ENCODE data around the gene PIP5KL1.

PIP5KL1 gene

GRCh38 chr9:127907867-127908659, 22.5 kb downstream of the PIP5KL1 start:
- Mint-ChIP-seq H3K4me1 (ENCODE audit: low read depth) (peaks cover 69% of the 10 kb centered on the region), H3K36me3 (ENCODE audit: low read depth) (peaks cover 27% of the 10 kb centered on the region), H3K27ac (peak overlapping the region; percentile 52), H3K27me3 (no peaks in the 10 kb centered on the region), H3K9me3 (no peaks in the 10 kb centered on the region), H3K4me3 (no peak overlapping the region)

DNA sequence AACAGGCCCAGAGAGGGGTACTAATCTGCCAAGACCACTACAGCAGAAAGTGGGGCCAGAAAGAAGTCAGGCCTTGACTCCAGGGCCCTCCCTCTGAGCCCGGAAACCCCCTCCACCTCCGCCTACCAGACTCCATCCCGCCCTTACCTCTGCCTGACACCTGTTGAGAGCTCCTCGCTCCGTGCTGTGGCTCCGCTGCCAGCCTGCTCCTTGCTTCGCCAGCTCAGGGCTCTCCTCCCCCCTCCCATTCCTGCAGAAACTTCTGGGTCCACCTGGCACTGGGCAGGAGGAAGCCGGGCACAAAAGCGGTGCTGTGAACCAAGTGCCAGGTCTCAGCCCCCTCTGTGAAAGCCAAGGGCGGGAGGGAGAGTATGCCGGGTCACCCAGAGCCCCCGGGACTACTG, 24.8 kb downstream of the PIP5KL1 start:
- Mint-ChIP-seq H3K36me3 (ENCODE audit: low read depth) (peaks cover 11% of the 10 kb centered on the region), H3K9me3 (no peaks in the 10 kb centered on the region), H3K4me1 (ENCODE audit: low read depth) (peaks cover 63% of the 10 kb centered on the region), H3K4me3 (peak overlapping the region; percentile 85), H3K27me3 (no peaks in the 10 kb centered on the region), H3K27ac (peak overlapping the region; percentile 98)

DNA sequence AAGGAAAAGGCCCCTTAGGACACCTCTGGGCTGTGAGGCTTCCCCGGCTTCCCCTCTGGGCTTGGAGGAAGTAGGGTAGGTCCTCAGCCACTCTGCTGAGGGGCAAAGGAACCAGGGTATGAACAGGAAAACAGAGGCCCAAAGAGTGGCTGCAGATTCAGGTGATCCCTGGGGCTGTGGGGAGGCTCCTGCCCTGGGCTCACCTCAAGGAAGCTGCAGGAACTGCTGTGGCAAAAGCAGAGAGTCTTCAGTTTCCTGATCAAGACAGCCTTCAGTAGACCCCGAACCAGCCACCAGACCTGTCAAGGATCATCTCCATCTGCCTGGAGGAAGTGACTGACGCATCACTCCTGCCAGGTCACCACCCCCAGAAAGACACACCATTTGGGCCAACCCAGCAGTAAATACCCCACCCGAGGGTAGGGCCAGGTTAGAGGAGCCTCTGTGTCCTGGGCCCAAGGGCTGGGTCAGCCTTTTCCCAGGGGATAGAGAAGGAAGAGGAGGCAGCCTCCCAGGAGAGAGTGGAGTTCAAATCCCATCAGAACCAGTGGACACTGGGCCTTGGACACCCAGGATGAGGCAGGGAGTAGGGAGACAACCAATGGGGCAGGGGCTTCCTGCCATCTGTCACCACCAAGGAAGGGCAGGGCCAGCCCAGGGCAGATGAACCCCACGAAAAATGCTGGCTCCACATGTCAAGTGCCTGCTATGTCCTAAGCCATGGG, 25.4 kb downstream of the PIP5KL1 start:
- Mint-ChIP-seq H3K4me1 (ENCODE audit: low read depth) (peaks cover 59% of the 10 kb centered on the region), H3K36me3 (ENCODE audit: low read depth) (peaks cover 7% of the 10 kb centered on the region), H3K27me3 (no peaks in the 10 kb centered on the region), H3K9me3 (no peaks in the 10 kb centered on the region), H3K4me3 (peak overlapping the region; percentile 85), H3K27ac (peak overlapping the region; percentile 98)

DNA sequence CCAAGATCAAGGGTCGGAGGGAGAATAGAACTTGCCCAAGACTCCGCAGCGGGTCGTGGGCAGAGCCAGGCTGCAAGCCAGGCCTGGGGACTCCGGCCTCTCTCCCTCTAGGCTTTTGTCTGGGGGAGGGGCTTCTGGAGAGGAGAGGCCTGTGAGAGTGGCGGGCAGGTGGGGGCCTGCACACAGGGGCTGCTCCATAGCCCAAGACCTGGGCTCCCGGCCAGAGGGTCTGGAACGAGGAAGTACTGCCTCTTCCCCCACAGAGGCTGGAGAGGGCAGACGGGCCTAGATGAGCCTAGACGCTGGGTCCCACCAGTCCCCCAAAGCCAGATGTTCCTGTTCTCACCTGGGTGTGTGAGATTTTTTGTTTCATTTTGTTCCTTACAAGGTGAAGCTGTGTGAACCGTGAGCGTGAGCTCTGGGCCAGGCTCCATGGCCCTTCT, 26.0 kb downstream of the PIP5KL1 start:
- Mint-ChIP-seq H3K4me3 (peak overlapping the region; percentile 85), H3K27ac (peak overlapping the region; percentile 98), H3K9me3 (no peaks in the 10 kb centered on the region), H3K27me3 (no peaks in the 10 kb centered on the region), H3K4me1 (ENCODE audit: low read depth) (peaks cover 65% of the 10 kb centered on the region), H3K36me3 (ENCODE audit: low read depth) (peaks cover 7% of the 10 kb centered on the region)

GRCh38 chr9:127903557-127904475, 26.8 kb downstream of the PIP5KL1 start:
- Mint-ChIP-seq H3K27ac (peak overlapping the region; percentile 98), H3K36me3 (ENCODE audit: low read depth) (peaks cover 7% of the 10 kb centered on the region), H3K9me3 (no peaks in the 10 kb centered on the region), H3K4me1 (ENCODE audit: low read depth) (peaks cover 65% of the 10 kb centered on the region), H3K27me3 (no peaks in the 10 kb centered on the region), H3K4me3 (peak overlapping the region; percentile 85)

GRCh38 chr9:127899128-127899943, 31.2 kb downstream of the PIP5KL1 start, which contains the start of gene ST6GALNAC6:
Gene ST6GALNAC6 (minus strand): TSS chr9:127899603. CDS start chr9:127897981, 1,622 bp downstream.
- Mint-ChIP-seq H3K36me3 (ENCODE audit: low read depth) (peaks cover 25% of the 10 kb centered on the region), H3K9me3 (no peaks in the 10 kb centered on the region), H3K4me1 (ENCODE audit: low read depth) (peaks cover 42% of the 10 kb centered on the region)

GRCh38 chr9:127898433-127899127, 32.0 kb downstream of the PIP5KL1 start:
- peaks cover 40% of the 10 kb centered on the region for H3K4me1 Mint-ChIP-seq (ENCODE audit: low read depth)
- peak overlapping the region; percentile 88 for H3K4me3 Mint-ChIP-seq
- H3K36me3 Mint-ChIP-seq (ENCODE audit: low read depth) = peaks cover 32% of the 10 kb centered on the region
- no peaks in the 10 kb centered on the region for H3K27me3 Mint-ChIP-seq
- H3K27ac Mint-ChIP-seq = peak overlapping the region; percentile 86
- no peaks in the 10 kb centered on the region for H3K9me3 Mint-ChIP-seq

More at GRCh38 chr9:127899128-127899943, 31.2 kb downstream of the PIP5KL1 start, which contains the start of gene ST6GALNAC6:
- Mint-ChIP-seq H3K27me3 (no peaks in the 10 kb centered on the region), H3K27ac (peak within 1 kb of the TSS; percentile 86), H3K4me3 (peak within 1 kb of the TSS; percentile 88)

- Mint-ChIP-seq H3K36me3 (ENCODE audit: low read depth) (peaks cover 46% of the 10 kb centered on the region), H3K4me1 (ENCODE audit: low read depth) (peaks cover 33% of the 10 kb centered on the region), H3K27me3 (no peaks in the 10 kb centered on the region), H3K4me3 (peak overlapping the region; percentile 57), H3K27ac (no peak overlapping the region), H3K9me3 (no peaks in the 10 kb centered on the region)
Measured at GRCh38 chr9:127897193-127897692, 33.3 kb downstream of the PIP5KL1 start.

DNA sequence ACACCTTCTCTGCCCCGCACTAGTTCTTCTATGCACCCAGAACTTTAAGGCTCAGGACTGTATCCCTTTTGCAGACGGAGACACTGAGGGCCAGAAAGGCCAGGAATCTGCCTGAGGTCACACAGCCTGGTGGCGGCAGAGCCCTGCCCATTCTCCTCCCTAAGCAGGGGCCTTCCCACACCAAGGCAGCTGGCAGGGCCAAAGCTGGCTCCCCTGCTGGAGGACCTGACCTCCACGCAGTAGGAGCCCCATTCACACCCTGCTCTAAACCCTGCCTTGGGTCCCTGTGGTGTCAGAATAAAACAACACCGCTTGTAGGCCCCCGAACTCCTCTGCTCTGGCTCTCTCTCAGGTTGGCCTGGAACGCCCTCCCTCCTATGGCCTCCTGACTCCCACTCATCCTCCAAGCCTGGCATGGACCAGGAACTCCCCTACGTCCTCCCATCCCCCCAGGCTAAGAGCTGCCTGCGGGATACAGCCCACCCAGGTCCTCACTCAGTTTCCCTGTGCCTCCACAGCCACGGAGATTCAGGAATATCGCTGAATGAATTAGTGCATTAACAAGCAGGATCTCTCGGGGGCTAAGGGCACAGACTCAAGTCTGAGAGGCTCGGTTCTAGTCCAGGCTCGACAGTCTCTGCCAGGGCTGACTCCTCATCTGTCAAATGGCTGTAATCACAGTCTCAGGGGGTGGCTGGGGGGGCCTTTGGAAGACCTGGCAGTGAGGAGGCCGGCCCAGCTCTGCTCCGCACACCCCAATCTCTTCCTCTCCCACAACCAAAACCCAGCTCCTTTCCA, 34.0 kb downstream of the PIP5KL1 start:
- no peak overlapping the region for H3K4me3 Mint-ChIP-seq
- H3K27ac Mint-ChIP-seq = no peak overlapping the region
- no peaks in the 10 kb centered on the region for H3K9me3 Mint-ChIP-seq
- H3K36me3 Mint-ChIP-seq (ENCODE audit: low read depth) = peaks cover 50% of the 10 kb centered on the region
- peaks cover 31% of the 10 kb centered on the region for H3K4me1 Mint-ChIP-seq (ENCODE audit: low read depth)
- H3K27me3 Mint-ChIP-seq = no peaks in the 10 kb centered on the region

GRCh38 chr9:127895811-127896210, 34.8 kb downstream of the PIP5KL1 start:
- Mint-ChIP-seq H3K9me3 (no peaks in the 10 kb centered on the region), H3K36me3 (ENCODE audit: low read depth) (peaks cover 58% of the 10 kb centered on the region), H3K27ac (no peak overlapping the region), H3K4me1 (ENCODE audit: low read depth) (peaks cover 26% of the 10 kb centered on the region), H3K4me3 (no peak overlapping the region), H3K27me3 (no peaks in the 10 kb centered on the region)

DNA sequence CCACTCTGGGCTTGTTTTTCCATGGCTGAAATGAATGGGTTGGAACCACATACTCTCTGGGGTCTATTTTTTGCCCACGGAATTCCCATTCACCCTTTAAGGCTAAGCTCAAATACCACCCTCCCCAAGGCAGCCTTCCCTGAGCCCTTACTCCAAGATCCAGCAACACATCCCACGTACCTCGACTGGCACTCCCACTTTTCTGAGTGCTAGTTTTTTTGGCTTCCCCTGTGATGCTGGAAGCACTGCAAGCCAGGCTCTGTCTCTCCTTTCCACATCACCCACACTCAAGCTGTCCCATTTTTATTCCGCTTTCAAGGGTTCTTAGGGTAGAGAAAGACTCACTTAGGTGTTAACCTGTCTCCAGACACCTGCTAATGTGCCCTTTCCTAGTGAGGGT, 37.2 kb downstream of the PIP5KL1 start:
- no peak overlapping the region for H3K27ac Mint-ChIP-seq
- peaks cover 17% of the 10 kb centered on the region for H3K4me1 Mint-ChIP-seq (ENCODE audit: low read depth)
- no peaks in the 10 kb centered on the region for H3K27me3 Mint-ChIP-seq
- peaks cover 71% of the 10 kb centered on the region for H3K36me3 Mint-ChIP-seq (ENCODE audit: low read depth)
- no peak overlapping the region for H3K4me3 Mint-ChIP-seq
- H3K9me3 Mint-ChIP-seq = no peaks in the 10 kb centered on the region

DNA sequence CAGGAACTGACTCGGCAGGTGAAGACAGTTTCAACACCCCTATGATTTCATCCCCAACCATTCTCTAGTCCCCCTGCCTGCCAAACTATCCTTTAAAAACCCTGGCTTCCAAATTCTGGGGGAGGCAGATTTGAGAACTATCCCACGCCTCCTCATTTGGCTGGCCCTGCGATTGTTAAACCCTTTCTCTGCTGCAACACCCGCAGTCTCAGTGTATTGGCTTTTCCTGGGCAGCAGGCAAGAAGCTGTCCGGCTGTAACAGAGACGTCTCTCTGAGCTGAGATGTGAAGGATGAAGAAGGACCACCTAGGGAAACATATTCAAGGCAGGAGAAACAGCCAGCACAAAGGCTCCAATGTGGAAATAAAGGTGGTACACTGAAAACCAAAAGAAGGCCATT, 37.7 kb downstream of the PIP5KL1 start:
- Mint-ChIP-seq H3K4me1 (ENCODE audit: low read depth) (peaks cover 14% of the 10 kb centered on the region), H3K9me3 (no peaks in the 10 kb centered on the region), H3K27ac (no peak overlapping the region), H3K36me3 (ENCODE audit: low read depth) (peaks cover 73% of the 10 kb centered on the region), H3K27me3 (no peaks in the 10 kb centered on the region), H3K4me3 (no peak overlapping the region)

DNA sequence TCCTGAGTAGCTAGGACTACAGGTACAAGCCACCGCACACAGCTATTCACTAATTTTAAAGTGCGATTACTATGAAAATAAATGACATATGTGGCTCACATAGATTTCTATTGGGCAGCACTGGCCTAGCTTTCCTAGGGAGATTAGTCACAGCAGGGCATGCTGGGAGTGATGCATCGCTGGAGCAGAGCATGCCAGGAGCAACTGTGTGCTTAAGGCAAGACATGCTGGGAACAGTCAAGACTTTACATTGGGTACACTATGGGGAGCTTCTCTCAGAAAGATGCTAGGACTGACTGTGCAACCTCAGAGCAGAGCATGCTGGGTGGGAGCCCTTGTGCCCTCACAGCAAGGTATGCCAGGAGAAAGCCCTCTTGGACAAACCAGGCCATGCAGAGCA, 40.5 kb downstream of the PIP5KL1 start:
- Mint-ChIP-seq H3K36me3 (ENCODE audit: low read depth) (peaks cover 73% of the 10 kb centered on the region), H3K27ac (no peak overlapping the region), H3K4me3 (no peak overlapping the region), H3K9me3 (no peaks in the 10 kb centered on the region), H3K27me3 (no peaks in the 10 kb centered on the region), H3K4me1 (ENCODE audit: low read depth) (peaks cover 10% of the 10 kb centered on the region)

Data from stimulated activated naive CD8-positive, alpha-beta T cell treated with anti-CD3 and anti-CD28 coated beads, Interleukin-15, Interleukin-2, amounts not matched to agents 100 ng/mL and 50 ng/mL, for 24 hours (primary cell).